DLD1 (cell line): Measurements from ENCODE around the gene SPDYE2B.
"Not testable (repeated sequence)": the region's sequence is repeated elsewhere in the genome, so short reads cannot be mapped to it uniquely, and the experiment has no call there.

Experiments
- in situ Hi-C: cut with HindIII; loops from 2 replicates; pipeline ENCODE4 v1.10.0; 2017; ENCODE audit warnings: low sequenced_read_pairs

SPDYE2B gene

GRCh38 chr7:102698962-102699750, 49.0 kb downstream of the SPDYE2B start:
- in situ Hi-C loops, result not testable (repeated sequence)
